Lung (tissue), 12 donors: ENCODE measurements around the gene PRG2. TPM values are rescaled to one million over a fixed set of nuclear protein-coding genes. Genes with fewer than 3 reads are reported as not detected.

Experiments
- ATAC-seq: fragments of 200-7000 bp; cut with Tn5 transposase; one replicate; pipeline ENCODE4 v1.9.1; 2020; ENCODE audit warnings: moderate number of reproducible peaks; ENCODE audit not compliant: insufficient read depth, low FRiP score
- DNase-seq, 3 donors: peaks; one replicate each; pipeline ENCODE4 v3.0.0-alpha.2; 2013 to 2017
- H3K27ac ChIP-seq, 2 donors: one replicate each; pipeline ENCODE4 v1.5.1; 2013; ENCODE audit warnings: mild to moderate bottlenecking in 2 of 2, moderate library complexity in 2 of 2, control low read depth in 1 of 2, inconsistent platforms in 1 of 2, low read depth in 1 of 2, low read length in 1 of 2
- H3K27me3 ChIP-seq, 3 donors: one replicate each; pipeline ENCODE4 v1.5.1; 2013; ENCODE audit warnings: low read length in 2 of 3; ENCODE audit not compliant: control insufficient read depth in 3 of 3, insufficient read depth in 3 of 3
- H3K36me3 ChIP-seq, 4 donors: one replicate each; pipeline ENCODE4 v1.5.1; 2013; ENCODE audit warnings: low read length in 4 of 4, mild to moderate bottlenecking in 1 of 4, moderate library complexity in 1 of 4; ENCODE audit not compliant: control insufficient read depth in 4 of 4, insufficient read depth in 4 of 4
- H3K4me1 ChIP-seq, 5 donors: one replicate each; pipeline ENCODE4 v1.5.1; 2013; ENCODE audit warnings: low read length in 5 of 5, mild to moderate bottlenecking in 2 of 5, moderate library complexity in 1 of 5; ENCODE audit not compliant: control insufficient read depth in 5 of 5, insufficient read depth in 5 of 5
- H3K4me3 ChIP-seq: one replicate; pipeline ENCODE4 v1.5.1; 2013; ENCODE audit warnings: mild to moderate bottlenecking, control low read depth, moderate library complexity
- H3K9ac ChIP-seq, 2 donors: one replicate each; pipeline ENCODE4 v1.5.1; 2013; ENCODE audit warnings: low read length in 2 of 2, control low read depth in 1 of 2; ENCODE audit not compliant: insufficient read depth in 1 of 2
- H3K9me3 ChIP-seq, 4 donors: one replicate each; pipeline ENCODE4 v1.5.1; 2013; ENCODE audit warnings: low read length in 3 of 4, mild to moderate bottlenecking in 1 of 4, moderate library complexity in 1 of 4; ENCODE audit not compliant: control insufficient read depth in 4 of 4, insufficient read depth in 3 of 4
- CTCF ChIP-seq: IDR thresholded peaks from 2 replicates; pipeline ENCODE4 v1.5.1; 2012; ENCODE audit warnings: mild to moderate bottlenecking; ENCODE audit errors: control extremely low read depth, extremely low read depth
- WGBS, 2 donors: extraction: QIAGEN DNeasy Blood & Tissue Kit; methylation state at CpG; one replicate each; pipeline ENCODE4 v1.1.7; 2013; 5-methylcytosine and 5-hydroxymethylcytosine counted together
- polyA plus RNA-seq, 2 donors: library from polyadenylated mRNA; stranded (reverse); fragments of 200-250 nt; gene quantifications; one replicate each; pipeline ENCODE4 v1.2.1, GENCODE V29; 2013
- total RNA-seq, 2 donors: library from RNA; depleted of rRNA in 1 of 2; stranded (reverse); fragments of >200 nt in 1 of 2; gene quantifications; one replicate each; pipeline ENCODE4 v1.2.1, GENCODE V29; 2014 to 2021
- donor health status: control.
- donor health status: control.
- donor health status: Bipolar disorder and iron deficiency.
- donor health status: healthy.
- donor health status: DM: yes; HTN: yes; CAD: no.

PRG2 gene
- total and polyA plus RNA-seq, 4 donors = 0.68 to 5.3 (median 0.83) TPM

- Histone ChIP-seq H3K9ac (no peak overlapping the region), H3K4me3 (no peak overlapping the region), H3K27ac (no peak overlapping the region), H3K27me3 (no peaks in the 10 kb centered on the region), H3K9me3 (peaks cover 0 to 5% (median 0%) of the 10 kb centered on the region in 4 donors), H3K4me1 (no peaks in the 10 kb centered on the region), H3K36me3 (no peaks in the 10 kb centered on the region)
- no peak for DNase-seq
- no peak for TF ChIP-seq CTCF
- ATAC-seq = no peak
- 90 to 91% methylated on average over 5 of the region's 5 CpGs for WGBS, 2 donors
Observed at GRCh38 chr11:57359396-57359795, 31.1 kb downstream of the PRG2 start.

GRCh38 chr11:57358991-57359390 is 31.5 kb downstream of the PRG2 start:
- H3K4me1 ChIP-seq = no peaks in the 10 kb centered on the region
- no peak overlapping the region for H3K9ac ChIP-seq
- 73 to 81% methylated on average over 9 of the region's 9 CpGs for WGBS, 2 donors
- H3K36me3 ChIP-seq = no peaks in the 10 kb centered on the region
- H3K27me3 ChIP-seq = no peaks in the 10 kb centered on the region
- H3K4me3 ChIP-seq = no peak overlapping the region
- ATAC-seq (no peak), DNase-seq (no peak)
- no peak for TF ChIP-seq CTCF
- H3K9me3 ChIP-seq = peaks cover 0 to 5% (median 0%) of the 10 kb centered on the region in 4 donors
- no peak overlapping the region for H3K27ac ChIP-seq

GRCh38 chr11:57358543-57358961 is 31.9 kb downstream of the PRG2 start:
- ATAC-seq = no peak
- TF ChIP-seq CTCF = no peak
- DNase-seq = no peak

GRCh38 chr11:57357856-57358255 is 32.6 kb downstream of the PRG2 start:
- no peak for ATAC-seq
- H3K4me1 ChIP-seq = no peaks in the 10 kb centered on the region
- 36 to 45% methylated on average over 6 of the region's 6 CpGs for WGBS, 2 donors
- no peaks in the 10 kb centered on the region for H3K27me3 ChIP-seq
- H3K36me3 ChIP-seq = no peaks in the 10 kb centered on the region
- peak in 2 of 3 donors; percentile 32 to 54 for DNase-seq
- H3K9me3 ChIP-seq = peaks cover 0 to 2% (median 0%) of the 10 kb centered on the region in 4 donors
- no peak overlapping the region for H3K4me3 ChIP-seq
- no peak for TF ChIP-seq CTCF
- no peak overlapping the region for H3K27ac ChIP-seq
- peak overlapping the region in 1 of 2 donors; percentile 36 for H3K9ac ChIP-seq

More at GRCh38 chr11:57358543-57358961, 31.9 kb downstream of the PRG2 start:
- Histone ChIP-seq H3K9me3 (peaks cover 0 to 5% (median 0%) of the 10 kb centered on the region in 4 donors), H3K27ac (no peak overlapping the region), H3K4me3 (no peak overlapping the region), H3K36me3 (no peaks in the 10 kb centered on the region), H3K9ac (no peak overlapping the region), H3K27me3 (no peaks in the 10 kb centered on the region), H3K4me1 (no peaks in the 10 kb centered on the region)
- 73 to 75% methylated on average over 9 of the region's 9 CpGs for WGBS, 2 donors
